ENCODE measurements around the gene C1orf105. TPM values are rescaled to one million over a fixed set of nuclear protein-coding genes. Genes with fewer than 3 reads are reported as not detected.

The C1orf105 gene
- total RNA-seq, 2 experiments from 2014 or later, result not detected

DNA sequence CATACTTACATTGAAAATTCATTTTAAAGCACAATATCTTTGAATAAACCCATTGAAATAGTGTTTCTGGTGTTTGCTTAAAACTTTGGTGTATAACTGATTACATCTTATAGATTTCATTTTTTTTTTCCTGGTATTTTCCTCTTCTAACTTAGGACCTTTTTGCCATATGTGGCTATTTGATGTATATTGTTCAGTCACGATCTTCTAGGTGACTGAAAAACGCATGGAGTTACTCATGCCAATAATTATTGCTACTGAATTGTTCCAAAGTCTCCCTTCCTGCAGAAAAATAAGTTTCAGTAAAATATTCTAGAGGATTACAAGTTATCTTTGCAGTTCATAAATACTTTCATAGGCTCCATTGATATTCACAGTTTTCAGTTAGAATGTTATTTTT, 22.9 kb upstream of the C1orf105 start:
- no peaks in the 10 kb centered on the region for H3K27me3 Mint-ChIP-seq
- H3K36me3 Mint-ChIP-seq, result no peaks in the 10 kb centered on the region
- POLR2A ChIA-PET, result interaction anchor here (0.8 to 1.6 kb wide), 2 partner anchors 14 to 59 kb away, joined by 3 to 8 read pairs; no protein-coding TSS in a partner anchor
- intact Hi-C loops (cut with micrococcal nuclease), result loop anchor here (2.0 kb wide), 1 partner anchor 47 kb away; the partner anchor contains the start of gene PIGC
- H3K4me1 Mint-ChIP-seq (ENCODE audit: low read depth), result peaks cover 76% of the 10 kb centered on the region
- H3K27ac Mint-ChIP-seq, result no peak overlapping the region
- CTCF ChIA-PET, result interaction anchor here (0.6 to 4.8 kb wide), 8 partner anchors 20 to 396 kb away, joined by 3 to 47 read pairs (median 16); partner anchors contain the start of gene PIGC
- DNase-seq, result no peak
- H3K4me3 Mint-ChIP-seq, result no peak overlapping the region
- H3K9me3 Mint-ChIP-seq, result no peaks in the 10 kb centered on the region

DNA sequence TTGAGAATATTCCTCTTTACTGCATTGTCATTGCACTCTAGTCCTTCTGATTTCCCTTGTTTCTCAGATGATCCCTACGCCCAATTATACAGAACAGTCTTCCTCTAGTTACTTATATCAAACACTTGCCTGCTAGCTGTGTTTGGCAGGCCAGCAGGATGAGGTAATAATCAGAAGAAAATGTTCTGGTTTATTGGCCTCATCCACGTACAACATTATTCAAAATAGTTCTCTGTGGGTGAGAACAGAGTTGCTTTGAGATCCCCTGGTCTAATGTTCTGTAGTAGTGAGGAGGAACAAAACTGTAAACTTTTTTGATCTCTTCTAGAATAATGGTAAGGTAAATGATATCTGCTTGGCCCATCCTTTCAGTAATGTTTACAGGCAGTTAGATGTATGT, 22.3 kb upstream of the C1orf105 start:
- CTCF ChIA-PET, result interaction anchor here (0.6 to 4.8 kb wide), 10 partner anchors 21 to 396 kb away, joined by 3 to 47 read pairs (median 9); partner anchors contain the start of gene PIGC
- no peak overlapping the region for H3K4me3 Mint-ChIP-seq
- H3K27ac Mint-ChIP-seq, result no peak overlapping the region
- no peaks in the 10 kb centered on the region for H3K9me3 Mint-ChIP-seq
- POLR2A ChIA-PET, result no interaction called here
- H3K4me1 Mint-ChIP-seq (ENCODE audit: low read depth), result peaks cover 71% of the 10 kb centered on the region
- no peaks in the 10 kb centered on the region for H3K36me3 Mint-ChIP-seq
- no peak for DNase-seq
- no peaks in the 10 kb centered on the region for H3K27me3 Mint-ChIP-seq
- intact Hi-C loops (cut with micrococcal nuclease), result loop anchor here (2.0 kb wide), 1 partner anchor 47 kb away; the partner anchor contains the start of gene PIGC

DNA sequence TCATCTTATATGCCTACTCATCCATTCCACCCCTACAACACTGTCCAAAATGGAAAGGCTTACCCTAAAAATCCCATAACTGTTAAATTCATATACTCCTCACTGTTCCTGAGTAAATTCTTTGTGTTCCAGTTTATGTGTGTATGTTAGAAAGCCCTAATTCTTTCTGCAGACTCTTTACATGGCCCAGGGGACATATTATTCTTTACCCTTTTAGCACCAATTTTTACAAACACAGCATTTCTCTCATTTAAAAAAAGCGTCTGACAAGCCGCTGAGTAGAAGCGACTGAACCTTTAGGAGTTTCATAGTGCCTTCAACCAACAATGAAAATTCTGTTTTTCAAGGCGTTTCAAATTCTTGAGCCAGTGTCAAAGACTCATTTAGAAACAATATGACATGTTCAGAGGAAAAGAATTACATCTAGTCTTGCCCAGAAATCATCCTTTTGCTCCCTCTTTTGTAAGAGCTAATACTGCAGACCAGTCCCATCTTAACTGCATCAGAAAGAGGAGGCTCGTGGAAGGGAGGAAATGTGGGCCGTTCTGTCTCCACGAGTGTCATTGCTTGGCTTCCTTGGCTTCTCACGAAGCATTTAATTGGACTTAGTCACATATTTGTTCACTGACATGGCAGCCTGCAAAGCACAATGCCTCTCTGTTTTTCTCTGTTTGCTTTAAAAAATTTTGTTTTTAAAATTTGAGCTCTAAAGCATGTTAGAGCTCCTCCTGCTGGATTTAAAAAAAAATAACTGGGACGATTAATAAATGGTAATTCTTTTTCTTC, 21.3 kb upstream of the C1orf105 start:
- intact Hi-C loops (cut with micrococcal nuclease), result loop anchor here (1.0 to 2.0 kb wide), 6 partner anchors 30 to 397 kb away; partner anchors contain the start of gene PIGC
- H3K27me3 Mint-ChIP-seq, result no peaks in the 10 kb centered on the region
- DNase-seq, result peak; percentile 41
- H3K27ac Mint-ChIP-seq, result peak overlapping the region; percentile 72
- ChIA-PET POLR2A (interaction anchor here (1.0 kb wide), 1 partner anchor 309 kb away, joined by 3 read pairs; no protein-coding TSS in a partner anchor), CTCF (interaction anchor here (0.6 to 4.8 kb wide), 33 partner anchors 9 to 597 kb away, joined by 3 to 47 read pairs (median 4); partner anchors contain the start of genes C1orf105 and PIGC)
- no peaks in the 10 kb centered on the region for H3K36me3 Mint-ChIP-seq
- H3K4me3 Mint-ChIP-seq, result peak overlapping the region; percentile 15
- no peaks in the 10 kb centered on the region for H3K9me3 Mint-ChIP-seq
- peaks cover 67% of the 10 kb centered on the region for H3K4me1 Mint-ChIP-seq (ENCODE audit: low read depth)

DNA sequence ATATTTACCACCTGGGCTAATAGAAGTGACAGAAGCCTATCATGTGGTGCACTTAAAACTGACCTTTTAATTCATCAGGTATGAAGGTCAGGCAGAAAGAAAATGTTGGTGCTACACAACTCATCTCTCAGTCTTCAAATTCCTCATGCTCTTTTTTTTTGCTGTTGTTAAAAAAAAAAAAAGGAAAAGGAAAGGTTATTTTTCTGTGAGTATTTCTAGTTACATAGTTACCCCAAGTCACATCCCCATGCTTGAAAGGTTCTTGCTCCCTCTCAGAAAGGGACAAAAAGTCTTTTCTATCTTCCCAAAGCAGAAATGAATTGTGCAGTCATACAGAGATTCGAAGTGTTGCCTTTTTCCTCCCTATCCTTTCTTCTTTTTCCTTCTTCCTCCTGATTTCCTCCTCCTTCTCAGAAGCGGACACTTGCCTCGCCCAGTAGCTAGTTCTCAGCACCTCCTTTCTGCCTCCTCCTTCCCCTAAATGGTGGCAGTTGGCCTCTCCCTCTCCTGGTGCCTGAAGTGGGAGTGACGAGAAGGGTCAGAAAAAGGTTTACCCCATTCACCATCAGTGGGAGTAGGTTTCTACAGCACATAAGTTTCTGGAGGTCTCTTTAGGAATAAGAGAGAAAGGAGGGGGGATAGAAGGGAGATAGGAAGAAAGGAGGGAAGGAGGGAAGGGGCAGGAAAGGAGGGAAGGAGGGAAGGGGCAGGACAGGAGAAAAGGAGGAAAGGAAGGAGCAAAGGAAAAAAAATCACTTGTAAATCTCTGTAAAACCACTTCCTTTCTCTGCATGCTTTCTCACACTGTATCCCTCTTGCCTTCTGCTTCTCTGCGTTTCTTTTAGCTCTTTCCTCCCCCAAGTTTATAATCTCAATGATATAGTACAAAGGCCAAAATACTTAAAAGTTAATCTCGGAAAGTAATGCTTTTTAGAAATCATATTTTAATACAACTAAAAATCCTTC, 20.4 kb upstream of the C1orf105 start:
- CTCF ChIA-PET, result interaction anchor here (0.6 to 4.8 kb wide), 29 partner anchors 8 to 598 kb away, joined by 3 to 47 read pairs (median 4); partner anchors contain the start of gene C1orf105
- Mint-ChIP-seq H3K4me1 (ENCODE audit: low read depth) (peaks cover 58% of the 10 kb centered on the region), H3K27ac (peak overlapping the region; percentile 3), H3K4me3 (no peak overlapping the region), H3K36me3 (no peaks in the 10 kb centered on the region), H3K27me3 (no peaks in the 10 kb centered on the region), H3K9me3 (no peaks in the 10 kb centered on the region)
- DNase-seq, result no peak
- POLR2A ChIA-PET, result interaction anchor here (1.0 kb wide), 1 partner anchor 309 kb away, joined by 3 read pairs; no protein-coding TSS in a partner anchor
- intact Hi-C loops (cut with micrococcal nuclease), result loop anchor here (1.0 to 2.0 kb wide), 6 partner anchors 29 to 398 kb away; partner anchors contain the start of gene PIGC

DNA sequence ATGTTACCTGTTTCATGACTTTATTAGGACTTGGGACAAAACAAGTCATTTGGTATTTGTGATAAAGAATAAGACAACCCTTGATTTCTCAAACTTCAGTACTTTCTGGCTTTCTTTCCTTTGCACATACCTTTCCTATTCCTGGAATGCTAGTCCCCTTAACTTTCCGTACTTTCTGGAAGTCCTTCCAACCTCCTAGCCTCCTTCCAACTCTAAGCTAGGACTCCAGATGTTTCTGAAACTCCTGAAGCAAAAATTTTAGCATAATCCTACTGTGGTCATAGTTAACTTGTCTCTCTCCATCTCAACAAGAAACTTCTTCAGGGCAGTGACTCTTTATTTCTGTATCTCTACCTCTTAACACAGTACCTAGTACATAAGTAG, 19.8 kb upstream of the C1orf105 start:
- no peaks in the 10 kb centered on the region for H3K9me3 Mint-ChIP-seq
- H3K4me1 Mint-ChIP-seq (ENCODE audit: low read depth), result peaks cover 52% of the 10 kb centered on the region
- no peak overlapping the region for H3K4me3 Mint-ChIP-seq
- intact Hi-C loops (cut with micrococcal nuclease), result no loop called here
- DNase-seq, result no peak
- no peak overlapping the region for H3K27ac Mint-ChIP-seq
- no peaks in the 10 kb centered on the region for H3K36me3 Mint-ChIP-seq
- POLR2A ChIA-PET, result no interaction called here
- no peaks in the 10 kb centered on the region for H3K27me3 Mint-ChIP-seq
- CTCF ChIA-PET, result interaction anchor here (0.9 to 4.8 kb wide), 7 partner anchors 10 to 399 kb away, joined by 3 to 47 read pairs (median 23); no protein-coding TSS in a partner anchor

DNA sequence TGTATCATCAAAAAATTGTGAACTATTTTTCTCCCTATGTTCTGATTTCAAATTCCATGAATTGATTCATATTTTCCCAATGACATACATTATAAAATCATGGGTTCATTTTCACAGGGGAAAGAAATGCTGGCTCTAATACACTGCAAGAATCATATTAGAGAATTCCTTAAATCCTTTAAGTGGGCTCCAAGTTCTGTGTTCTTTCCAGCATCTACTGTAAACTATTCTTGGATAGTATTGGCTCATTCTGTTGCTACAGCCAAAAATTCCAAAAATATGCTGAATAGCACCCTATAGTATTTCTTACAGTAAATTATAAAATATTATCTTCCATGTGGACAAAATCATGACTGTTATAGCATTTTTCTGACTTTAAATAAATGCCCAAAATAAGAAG, 19.0 kb upstream of the C1orf105 start:
- intact Hi-C loops (cut with micrococcal nuclease), result no loop called here
- Mint-ChIP-seq H3K9me3 (no peaks in the 10 kb centered on the region), H3K27ac (no peak overlapping the region), H3K27me3 (no peaks in the 10 kb centered on the region), H3K4me1 (ENCODE audit: low read depth) (peaks cover 49% of the 10 kb centered on the region), H3K4me3 (no peak overlapping the region), H3K36me3 (no peaks in the 10 kb centered on the region)
- no peak for DNase-seq
- ChIA-PET CTCF (interaction anchor here (0.8 to 4.8 kb wide), 6 partner anchors 42 to 400 kb away, joined by 3 to 47 read pairs (median 14); no protein-coding TSS in a partner anchor), POLR2A (no interaction called here)

DNA sequence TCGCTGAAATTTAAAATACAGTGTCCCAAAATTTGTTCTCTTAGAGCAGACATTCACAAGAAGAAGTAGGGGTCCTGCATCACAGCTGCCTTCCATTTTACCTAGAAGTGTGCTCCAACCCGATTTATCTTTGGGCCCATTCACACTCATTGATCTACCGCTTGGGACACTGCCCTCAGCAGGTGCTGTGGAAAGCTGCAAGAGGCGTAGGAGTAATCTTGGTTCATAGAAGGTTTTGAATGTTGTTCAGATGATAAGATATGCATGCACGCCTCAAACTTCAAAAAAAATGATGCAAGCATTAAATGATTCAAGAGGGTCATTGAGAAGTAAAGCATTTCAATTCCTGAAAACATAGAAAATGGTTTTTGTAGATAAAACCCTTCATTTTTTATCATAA, 18.6 kb upstream of the C1orf105 start:
- intact Hi-C loops (cut with micrococcal nuclease), result no loop called here

DNA sequence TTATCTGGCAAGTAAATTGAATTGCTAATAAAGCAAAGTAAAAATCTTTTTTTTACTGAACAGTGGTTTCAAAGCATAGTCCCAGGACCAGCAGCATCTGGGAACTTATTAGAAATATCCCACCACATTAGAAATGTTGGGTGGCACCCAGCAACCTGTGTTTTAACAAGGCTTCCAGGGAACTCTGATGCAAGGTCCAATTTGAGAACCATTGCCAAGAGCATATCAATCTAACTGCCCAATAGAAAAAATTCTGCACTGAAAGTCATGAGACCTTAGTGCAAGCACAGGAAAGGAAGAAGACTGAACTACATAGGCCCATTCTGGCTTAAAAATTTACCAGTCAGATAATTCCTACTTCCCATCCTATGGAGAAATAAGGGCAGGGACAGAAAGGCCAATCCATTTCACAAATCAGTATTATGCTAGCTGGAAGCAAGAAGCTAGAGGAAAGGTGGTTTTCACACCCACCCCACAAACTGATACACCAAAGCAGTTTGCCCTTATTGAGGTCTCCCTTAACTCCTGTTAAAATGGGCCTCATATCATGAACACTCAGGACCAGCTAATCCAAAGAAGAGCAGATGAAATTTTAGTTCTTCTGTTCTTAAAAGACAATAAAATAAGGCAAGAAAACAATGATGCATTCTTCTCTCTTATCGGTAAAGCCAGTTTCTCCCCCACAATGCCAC, 17.5 kb upstream of the C1orf105 start:
- Mint-ChIP-seq H3K36me3 (no peaks in the 10 kb centered on the region), H3K9me3 (no peaks in the 10 kb centered on the region), H3K4me3 (no peak overlapping the region), H3K27me3 (no peaks in the 10 kb centered on the region), H3K27ac (no peak overlapping the region), H3K4me1 (ENCODE audit: low read depth) (peaks cover 37% of the 10 kb centered on the region)
- DNase-seq, result no peak
- intact Hi-C loops (cut with micrococcal nuclease), result no loop called here
- ChIA-PET POLR2A (no interaction called here), CTCF (interaction anchor here (0.6 to 1.9 kb wide), 3 partner anchors 313 to 602 kb away, joined by 3 to 4 read pairs (median 3); no protein-coding TSS in a partner anchor)

More for the DNA sequence above, 18.6 kb upstream of the C1orf105 start:
- Mint-ChIP-seq H3K36me3 (no peaks in the 10 kb centered on the region), H3K9me3 (no peaks in the 10 kb centered on the region), H3K4me1 (ENCODE audit: low read depth) (peaks cover 48% of the 10 kb centered on the region), H3K27me3 (no peaks in the 10 kb centered on the region), H3K27ac (no peak overlapping the region), H3K4me3 (no peak overlapping the region)
- DNase-seq, result no peak
- CTCF ChIA-PET, result interaction anchor here (0.6 to 4.6 kb wide), 5 partner anchors 43 to 601 kb away, joined by 3 to 25 read pairs (median 3); no protein-coding TSS in a partner anchor
- POLR2A ChIA-PET, result no interaction called here

DNA sequence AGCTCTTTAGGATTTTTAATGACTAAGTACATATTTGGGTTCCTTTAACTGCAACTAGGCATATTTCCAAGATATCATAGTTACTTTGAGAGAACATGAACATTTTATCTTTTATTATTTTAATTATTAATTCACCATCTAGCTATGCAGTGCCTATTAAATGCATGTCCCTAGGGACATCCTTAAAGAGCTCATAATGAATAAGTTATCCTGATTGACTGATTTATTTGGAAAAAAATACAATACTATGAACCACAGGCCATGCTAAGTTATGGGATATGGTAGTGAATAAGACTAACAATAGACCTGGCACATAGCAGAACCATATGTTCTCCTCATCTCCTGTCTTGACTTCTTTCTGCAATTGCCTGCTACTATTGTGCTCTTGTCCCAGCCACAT, 16.4 kb upstream of the C1orf105 start:
- POLR2A ChIA-PET, result interaction anchor here (0.6 kb wide), 1 partner anchor 221 kb away, joined by 3 read pairs; no protein-coding TSS in a partner anchor
- no peak for DNase-seq
- no peaks in the 10 kb centered on the region for H3K36me3 Mint-ChIP-seq
- H3K4me3 Mint-ChIP-seq, result no peak overlapping the region
- H3K4me1 Mint-ChIP-seq (ENCODE audit: low read depth), result peaks cover 26% of the 10 kb centered on the region
- H3K27me3 Mint-ChIP-seq, result no peaks in the 10 kb centered on the region
- H3K9me3 Mint-ChIP-seq, result no peaks in the 10 kb centered on the region
- CTCF ChIA-PET, result interaction anchor here (0.6 to 2.5 kb wide), 5 partner anchors 25 to 602 kb away, joined by 3 to 7 read pairs (median 5); no protein-coding TSS in a partner anchor
- H3K27ac Mint-ChIP-seq, result no peak overlapping the region
- intact Hi-C loops (cut with micrococcal nuclease), result no loop called here

DNA sequence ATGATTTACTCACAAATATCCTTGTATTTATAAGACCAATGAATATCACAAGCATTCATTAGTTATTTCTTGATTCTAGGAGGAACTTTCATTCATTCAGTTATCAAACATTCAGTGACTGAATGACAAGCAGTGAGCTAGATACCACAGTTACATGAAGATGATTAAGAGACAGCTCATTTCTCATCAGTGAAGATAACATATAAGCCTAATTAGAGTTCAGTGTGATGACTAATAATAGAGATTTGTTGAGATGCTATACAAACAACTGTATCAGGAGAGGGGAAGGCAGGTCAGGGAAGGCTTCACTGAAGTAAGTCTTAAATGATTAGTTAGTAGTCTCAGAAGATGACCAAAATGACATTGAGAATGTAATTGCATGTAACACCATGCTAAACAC, 14.6 kb upstream of the C1orf105 start:
- Mint-ChIP-seq H3K9me3 (no peaks in the 10 kb centered on the region), H3K4me1 (ENCODE audit: low read depth) (peaks cover 9% of the 10 kb centered on the region), H3K36me3 (no peaks in the 10 kb centered on the region), H3K4me3 (no peak overlapping the region), H3K27ac (no peak overlapping the region), H3K27me3 (no peaks in the 10 kb centered on the region)
- DNase-seq, result no peak
- ChIA-PET POLR2A (interaction anchor here (0.6 kb wide), 1 partner anchor 24 kb away, joined by 3 read pairs; no protein-coding TSS in a partner anchor), CTCF (interaction anchor here (0.7 to 2.5 kb wide), 7 partner anchors 10 to 603 kb away, joined by 3 to 7 read pairs (median 4); partner anchors contain the start of gene PIGC)
- intact Hi-C loops (cut with micrococcal nuclease), result no loop called here

DNA sequence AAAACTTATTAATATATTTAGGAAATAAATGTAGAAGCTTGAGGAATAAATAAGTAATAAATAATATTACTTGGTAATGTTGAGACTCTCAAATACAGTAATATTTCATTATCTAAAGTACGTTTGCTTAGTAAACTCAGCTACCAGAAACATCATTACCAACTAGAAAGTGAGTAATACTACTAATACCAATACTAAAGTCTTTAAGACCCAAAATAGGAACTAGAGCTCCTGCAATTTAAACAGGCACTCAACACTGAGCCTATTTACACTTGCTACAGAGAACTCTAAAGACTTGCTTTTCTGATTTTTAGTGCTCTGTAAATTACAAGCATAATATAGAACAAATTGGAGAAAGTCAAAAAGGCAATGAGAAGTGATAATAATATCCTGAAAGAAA, 13.5 kb upstream of the C1orf105 start:
- intact Hi-C loops (cut with micrococcal nuclease), result no loop called here
- Mint-ChIP-seq H3K36me3 (no peaks in the 10 kb centered on the region), H3K4me3 (no peak overlapping the region)

More for the DNA sequence above, 13.5 kb upstream of the C1orf105 start:
- POLR2A ChIA-PET, result no interaction called here
- Mint-ChIP-seq H3K4me1 (ENCODE audit: low read depth) (peaks cover 15% of the 10 kb centered on the region), H3K9me3 (no peaks in the 10 kb centered on the region), H3K27ac (no peak overlapping the region), H3K27me3 (no peaks in the 10 kb centered on the region)
- no peak for DNase-seq
- CTCF ChIA-PET, result interaction anchor here (1.7 kb wide), 1 partner anchor 11 kb away, joined by 3 read pairs; no protein-coding TSS in a partner anchor
